ENCODE data around the gene CARHSP1. TPM values are rescaled to one million over a fixed set of nuclear protein-coding genes. Genes with fewer than 3 reads are reported as not detected.

CARHSP1 gene
- total and polyA plus RNA-seq, 2 of the 4 experiments (the other 2 are of a cell fraction) = 121 to 138 TPM

DNA sequence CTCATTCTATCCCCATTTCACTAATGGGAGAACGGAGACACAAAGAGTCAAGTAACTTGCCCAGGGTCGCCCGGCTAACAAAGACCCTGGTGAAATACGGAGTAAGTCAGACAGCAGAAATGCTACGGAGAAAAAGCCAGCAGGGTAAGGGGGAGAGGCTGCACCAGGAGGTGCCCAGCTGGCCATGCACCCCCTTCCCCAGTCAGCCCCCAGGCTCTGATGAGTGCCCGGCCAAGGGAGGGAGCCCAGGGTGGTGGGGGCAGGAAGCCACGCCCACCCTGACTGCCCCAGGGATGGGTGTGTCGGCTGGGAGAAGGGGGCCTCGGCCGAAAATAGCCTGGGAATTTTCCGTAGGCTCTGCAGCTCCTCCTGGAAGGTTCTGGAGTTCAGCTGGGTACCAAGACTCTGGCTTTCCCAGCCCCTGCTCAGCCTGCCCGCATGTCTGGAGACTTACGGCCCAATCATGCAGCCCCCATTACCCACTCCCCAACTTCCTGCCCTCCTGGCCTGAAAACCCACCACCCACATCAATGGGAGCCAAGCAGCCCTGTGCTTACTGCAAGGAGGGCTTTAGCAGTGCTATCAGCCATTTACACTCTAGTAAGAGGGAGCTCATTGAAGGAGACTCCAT, 4.2 kb downstream of the CARHSP1 start:
- Histone ChIP-seq H2AFZ (replicated peaks; ENCODE audit: low read length, poor library complexity) (no peak overlapping the region), H2AK9ac (replicated peaks; ENCODE audit: low read depth, low read length, poor library complexity) (peak overlapping the region; percentile 31), H4K20me1 (ENCODE audit: insufficient read depth, low read length) (peaks cover 77% of the 10 kb centered on the region), H3K9me1 (ENCODE audit: insufficient read depth, low read length) (peaks cover 19% of the 10 kb centered on the region), H3K4me1 (ENCODE audit: control insufficient read depth, insufficient read depth, low read length) (peaks cover 31% of the 10 kb centered on the region), H3K36me3 (ENCODE audit: control insufficient read depth, insufficient read depth, low read length) (peaks cover 4% of the 10 kb centered on the region), H2AK5ac (ENCODE audit: low read depth, low read length) (0 out of 2 replicates have a peak overlapping the region, but pooled peaks have one; percentile 29), H2BK15ac (ENCODE audit: low read depth, low read length) (no peak overlapping the region), H4K5ac (ENCODE audit: low read depth, low read length) (no peak overlapping the region), H3K56ac (ENCODE audit: extremely low read depth, insufficient read depth, low read length) (no peak overlapping the region), H3K4me2 (ENCODE audit: low read depth, low read length) (no peak overlapping the region), H3K9ac (ENCODE audit: low read depth, low read length) (no peak overlapping the region), H3K23ac (ENCODE audit: low read depth, low read length) (no peak overlapping the region), H3K9me3 (ENCODE audit: control insufficient read depth, insufficient read depth, low read length) (no peaks in the 10 kb centered on the region), H3K14ac (replicated peaks; ENCODE audit: low read depth, low read length) (no peak overlapping the region), H4K91ac (ENCODE audit: insufficient read depth, low read depth, low read length) (no peak overlapping the region), H4K8ac (ENCODE audit: low read depth in 2 of 2, low read length in 2 of 2) (no peak overlapping the region), H2BK120ac (ENCODE audit: low read depth, low read length) (no peak overlapping the region), H2BK20ac (ENCODE audit: low read depth, low read length) (no peak overlapping the region), H3K27me3 (ENCODE audit: control insufficient read depth, insufficient read depth, low read length) (no peaks in the 10 kb centered on the region), H3K79me1 (ENCODE audit: low read depth in 1 of 2, low read length in 2 of 2) (peaks cover 8 to 88% of the 10 kb centered on the region in 2 experiments), H2BK5ac (ENCODE audit: low read depth, low read length, poor library complexity, severe bottlenecking) (no peak overlapping the region), H3K4ac (ENCODE audit: low read depth, low read length) (no peak overlapping the region), H3K18ac (ENCODE audit: low read depth, low read length) (no peak overlapping the region), H3K4me3 (ENCODE audit: insufficient read depth, low read depth, low read length) (no peak overlapping the region), H3K27ac (ENCODE audit: insufficient read depth, low read length) (no peak overlapping the region)
- POLR2A ChIA-PET (ENCODE audit: unreplicated experiment) = interaction anchor here (0.6 kb wide), 1 partner anchor 15 kb away, joined by 3 read pairs; no protein-coding TSS in a partner anchor
- in situ Hi-C loops (cut with MboI; ENCODE audit: low sequenced_read_pairs) (no loop called here), intact Hi-C loops (cut with micrococcal nuclease) (loop anchor here (5.0 kb wide), 1 partner anchor 67 kb away; the partner anchor contains the start of genes PMM2 and TMEM186), dilution Hi-C loops (cut with HindIII; ENCODE audit: low sequenced_read_pairs, unreplicated experiment) (no loop called here)
- WGBS, 2 experiments (ENCODE audit: extremely low coverage in 2 of 2, insufficient read length in 1 of 2) = 54% methylated on average over 5 of the region's 13 CpGs; no CpG with 5 or more reads in 1 of the 2 experiments
- ATAC-seq (ENCODE audit: low read depth) = no peak
- BruUV-seq (replicated peaks) = no TSS peak
- CTCF ChIA-PET = interaction anchor here (1.2 kb wide), 1 partner anchor 9 kb away, joined by 3 read pairs; no protein-coding TSS in a partner anchor
- DNase-seq = no peak
- TF ChIP-seq ELK1 (IDR thresholded peaks at IDR 0.05; ENCODE audit: borderline replicate concordance, low read depth, low read length) (no peak), RAD21 (IDR thresholded peaks at IDR 0.05; ENCODE audit: low read length) (no peak), RFX5 (IDR thresholded peaks at IDR 0.05; ENCODE audit: low read depth, low read length) (no peak), CHD1 (IDR thresholded peaks at IDR 0.05; ENCODE audit: low read depth, low read length) (no peak), SMC3 (IDR thresholded peaks at IDR 0.05; ENCODE audit: low read depth, low read length) (no peak), RCOR1 (IDR thresholded peaks at IDR 0.05; ENCODE audit: insufficient replicate concordance, low read length) (no peak), BHLHE40 (IDR thresholded peaks at IDR 0.05; ENCODE audit: low read depth, low read length) (no peak), CEBPB (IDR thresholded peaks at IDR 0.05; ENCODE audit: low read depth, low read length) (no peak), MAFK (IDR thresholded peaks at IDR 0.05; ENCODE audit: low read depth, low read length) (no peak), MXI1 (IDR thresholded peaks at IDR 0.05; ENCODE audit: borderline replicate concordance, low read depth, low read length) (no peak), FOS (IDR thresholded peaks at IDR 0.05; ENCODE audit: low read depth, low read length) (no peak), POLR2A (IDR thresholded peaks at IDR 0.05; ENCODE audit: low read depth, low read length) (no peak), MAZ (IDR thresholded peaks at IDR 0.05; ENCODE audit: borderline replicate concordance, low read depth, low read length) (no peak), NFE2L2 (IDR thresholded peaks at IDR 0.05; ENCODE audit: low read depth, low read length) (no peak)
- TF ChIP-seq, protein P1, sequence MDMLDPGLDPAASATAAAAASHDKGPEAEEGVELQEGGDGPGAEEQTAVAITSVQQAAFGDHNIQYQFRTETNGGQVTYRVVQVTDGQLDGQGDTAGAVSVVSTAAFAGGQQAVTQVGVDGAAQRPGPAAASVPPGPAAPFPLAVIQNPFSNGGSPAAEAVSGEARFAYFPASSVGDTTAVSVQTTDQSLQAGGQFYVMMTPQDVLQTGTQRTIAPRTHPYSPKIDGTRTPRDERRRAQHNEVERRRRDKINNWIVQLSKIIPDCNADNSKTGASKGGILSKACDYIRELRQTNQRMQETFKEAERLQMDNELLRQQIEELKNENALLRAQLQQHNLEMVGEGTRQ (IDR thresholded peaks at IDR 0.05; ENCODE audit: low read depth, low read length) = no peak
- TF ChIP-seq, protein P2, sequence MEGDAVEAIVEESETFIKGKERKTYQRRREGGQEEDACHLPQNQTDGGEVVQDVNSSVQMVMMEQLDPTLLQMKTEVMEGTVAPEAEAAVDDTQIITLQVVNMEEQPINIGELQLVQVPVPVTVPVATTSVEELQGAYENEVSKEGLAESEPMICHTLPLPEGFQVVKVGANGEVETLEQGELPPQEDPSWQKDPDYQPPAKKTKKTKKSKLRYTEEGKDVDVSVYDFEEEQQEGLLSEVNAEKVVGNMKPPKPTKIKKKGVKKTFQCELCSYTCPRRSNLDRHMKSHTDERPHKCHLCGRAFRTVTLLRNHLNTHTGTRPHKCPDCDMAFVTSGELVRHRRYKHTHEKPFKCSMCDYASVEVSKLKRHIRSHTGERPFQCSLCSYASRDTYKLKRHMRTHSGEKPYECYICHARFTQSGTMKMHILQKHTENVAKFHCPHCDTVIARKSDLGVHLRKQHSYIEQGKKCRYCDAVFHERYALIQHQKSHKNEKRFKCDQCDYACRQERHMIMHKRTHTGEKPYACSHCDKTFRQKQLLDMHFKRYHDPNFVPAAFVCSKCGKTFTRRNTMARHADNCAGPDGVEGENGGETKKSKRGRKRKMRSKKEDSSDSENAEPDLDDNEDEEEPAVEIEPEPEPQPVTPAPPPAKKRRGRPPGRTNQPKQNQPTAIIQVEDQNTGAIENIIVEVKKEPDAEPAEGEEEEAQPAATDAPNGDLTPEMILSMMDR (conservative IDR thresholded peaks at IDR 0.05; ENCODE audit: low read depth, low read length) = no peak
